ENCODE measurements around the gene ERC1.
"Not testable (repeated sequence)": the region's sequence is repeated elsewhere in the genome, so short reads cannot be mapped to it uniquely, and the experiment has no call there.

Gene ERC1

DNA sequence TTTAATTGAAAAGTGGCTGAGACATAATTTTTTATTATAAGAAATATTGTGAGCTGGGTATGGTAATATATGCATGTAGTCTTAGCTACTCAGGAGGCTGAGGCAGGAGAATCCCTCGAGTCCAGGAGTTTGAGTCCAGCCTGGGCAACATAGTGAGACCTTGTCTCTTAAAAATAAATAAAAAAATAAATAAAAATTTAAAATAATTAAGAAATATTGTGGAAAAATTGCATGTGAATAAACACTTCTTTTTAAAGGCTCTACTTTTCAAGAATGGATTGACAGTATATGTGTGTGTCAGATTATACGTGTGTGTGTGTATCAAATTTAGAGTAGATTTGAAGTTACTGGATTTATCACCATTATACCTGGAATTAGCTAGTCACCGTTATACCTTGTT lies 43.2 kb downstream of the ERC1 start:
- DNase-seq: no peak

DNA sequence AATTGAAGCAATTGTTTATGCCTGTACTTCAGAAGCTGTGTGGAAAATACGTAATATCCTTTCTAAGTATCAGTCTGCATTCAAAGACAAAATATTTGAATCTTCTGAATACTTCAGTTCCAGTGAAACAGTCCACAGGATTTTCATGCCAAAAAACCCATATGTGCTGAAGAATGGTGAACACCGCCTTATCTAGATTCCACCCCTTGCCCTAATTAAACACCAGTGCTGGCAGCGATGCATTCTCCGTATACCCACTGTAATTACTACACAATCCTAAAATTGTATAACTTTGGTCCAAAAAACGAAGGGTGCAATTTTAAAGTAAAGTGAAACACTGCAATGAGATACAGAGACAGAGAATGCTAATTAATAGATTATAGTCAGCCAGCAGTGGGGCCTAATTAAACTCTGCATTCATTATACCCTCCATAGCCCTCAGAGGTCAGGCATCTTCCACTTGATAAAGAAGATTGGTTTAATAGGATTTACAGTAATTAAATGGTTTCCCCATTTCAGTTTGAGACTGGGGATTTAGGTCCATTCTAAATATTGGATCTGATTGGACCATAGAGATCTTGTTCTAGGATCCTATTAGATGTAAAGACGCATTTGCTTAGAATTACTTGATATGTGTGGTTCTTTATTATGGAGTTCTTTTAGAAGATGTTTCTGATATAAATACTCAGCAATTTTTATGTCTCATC lies 43.9 kb downstream of the ERC1 start:
- DNase-seq: no peak

DNA sequence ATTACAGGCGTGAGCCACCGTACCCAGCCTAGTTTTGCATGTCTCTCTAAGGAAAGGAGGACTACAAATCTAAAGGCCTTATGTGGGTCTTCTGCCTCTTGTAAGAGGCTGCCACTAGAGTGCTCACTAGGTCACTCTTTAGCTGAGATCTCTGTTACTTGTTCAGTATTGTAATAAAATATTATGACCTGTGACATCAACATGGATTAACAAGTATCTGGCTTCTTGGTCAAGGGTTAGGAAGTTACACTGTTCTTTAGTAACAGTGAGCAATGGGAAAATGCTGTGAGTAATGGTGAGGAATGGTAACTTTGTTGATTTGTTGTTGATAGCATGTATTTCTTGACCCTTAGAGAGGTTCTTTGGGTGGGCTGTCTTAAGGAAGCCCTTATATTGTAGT lies 50.5 kb downstream of the ERC1 start:
- no peak for DNase-seq

DNA sequence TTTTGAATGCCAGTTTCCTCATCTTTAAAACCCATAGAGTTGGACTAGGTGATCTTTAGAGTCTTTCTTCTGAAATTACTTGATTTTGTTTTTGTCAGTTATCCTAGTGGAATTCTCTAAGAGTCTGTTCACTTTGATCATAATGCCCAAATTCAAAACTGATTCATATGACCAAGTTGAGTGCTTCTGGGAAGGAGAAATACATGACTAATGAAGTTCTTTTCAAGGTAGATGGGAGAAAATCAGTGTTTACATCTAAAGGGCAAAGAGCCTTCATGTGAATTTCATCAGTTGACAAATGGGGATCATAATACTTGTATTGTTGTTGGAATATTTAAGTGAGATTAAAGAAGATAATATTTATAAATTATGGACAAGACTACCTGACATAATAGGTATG lies 53.2 kb downstream of the ERC1 start:
- DNase-seq: no peak

DNA sequence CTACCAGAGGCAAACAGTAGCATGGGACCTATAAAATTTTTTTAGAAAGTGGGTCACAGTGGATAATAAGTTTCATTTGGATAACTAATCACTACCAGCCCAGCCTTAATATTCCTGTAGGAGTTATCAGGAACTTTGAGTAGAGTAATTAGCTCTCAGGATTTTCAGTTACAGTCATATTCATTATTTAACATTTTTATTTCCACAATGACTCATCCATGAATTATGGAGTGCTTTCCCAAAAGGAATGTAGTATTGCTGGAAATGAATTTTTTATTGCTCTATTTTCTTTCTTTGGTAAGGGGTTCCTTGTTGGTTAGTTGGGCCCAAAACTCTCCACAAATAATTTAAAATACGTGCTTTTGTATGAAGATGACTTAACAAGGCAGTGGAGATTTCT lies 53.7 kb downstream of the ERC1 start:
- DNase-seq: no peak

DNA sequence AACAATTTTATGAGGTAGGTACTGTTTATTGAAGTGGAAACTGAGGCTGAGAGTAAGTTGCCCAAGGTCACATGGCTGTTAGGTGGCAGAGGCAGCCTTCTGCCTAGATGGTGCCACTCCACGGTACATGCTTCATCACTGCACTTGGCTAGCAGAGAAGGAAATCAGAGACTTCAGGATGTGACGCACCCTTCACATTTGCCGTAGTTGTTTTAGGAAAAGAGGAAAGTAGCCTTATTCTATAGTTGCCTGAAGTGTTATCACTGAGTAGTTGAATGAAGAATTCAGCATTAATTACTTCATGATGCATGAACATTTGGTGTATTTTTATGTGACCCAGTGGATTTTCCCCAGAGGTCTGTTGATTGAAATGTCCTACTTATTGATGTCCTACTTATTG lies 55.7 kb downstream of the ERC1 start:
- DNase-seq: no peak

DNA sequence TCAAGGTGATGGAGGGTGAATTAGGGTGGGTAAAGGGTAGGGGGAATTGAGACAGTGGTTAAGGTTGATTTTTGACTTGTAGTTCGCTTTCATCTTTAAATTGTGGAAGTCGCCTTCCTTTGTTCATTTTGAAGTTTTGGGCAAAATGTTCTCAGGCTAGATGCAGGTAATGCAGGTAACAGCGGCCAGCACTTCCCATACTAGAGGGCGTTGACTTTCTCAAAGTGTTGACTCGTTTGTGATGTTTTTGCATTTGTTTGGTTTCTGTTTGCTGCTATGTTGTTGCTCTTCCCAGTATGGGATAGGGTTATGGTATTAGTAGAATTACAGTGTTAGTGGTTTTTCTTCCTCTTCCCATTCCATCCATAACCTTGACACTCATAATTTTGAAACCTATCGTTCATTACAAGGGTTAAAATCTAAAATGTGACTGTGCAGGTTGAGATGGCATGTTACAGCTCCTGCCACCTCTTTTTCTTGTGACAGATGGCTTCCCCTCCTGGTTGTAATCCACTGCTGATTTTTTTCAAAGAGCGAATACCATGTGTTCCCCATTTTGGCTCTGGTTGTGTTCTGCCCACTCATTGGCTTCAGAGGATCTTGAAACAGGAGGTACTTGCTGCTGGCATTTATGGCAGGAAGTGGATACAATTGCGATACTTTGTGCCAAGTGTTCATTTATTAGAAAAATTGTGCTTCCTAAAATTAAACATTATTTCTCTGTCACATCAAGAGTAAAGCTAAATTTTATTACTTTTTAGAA lies 57.1 kb downstream of the ERC1 start:
- DNase-seq: no peak

DNA sequence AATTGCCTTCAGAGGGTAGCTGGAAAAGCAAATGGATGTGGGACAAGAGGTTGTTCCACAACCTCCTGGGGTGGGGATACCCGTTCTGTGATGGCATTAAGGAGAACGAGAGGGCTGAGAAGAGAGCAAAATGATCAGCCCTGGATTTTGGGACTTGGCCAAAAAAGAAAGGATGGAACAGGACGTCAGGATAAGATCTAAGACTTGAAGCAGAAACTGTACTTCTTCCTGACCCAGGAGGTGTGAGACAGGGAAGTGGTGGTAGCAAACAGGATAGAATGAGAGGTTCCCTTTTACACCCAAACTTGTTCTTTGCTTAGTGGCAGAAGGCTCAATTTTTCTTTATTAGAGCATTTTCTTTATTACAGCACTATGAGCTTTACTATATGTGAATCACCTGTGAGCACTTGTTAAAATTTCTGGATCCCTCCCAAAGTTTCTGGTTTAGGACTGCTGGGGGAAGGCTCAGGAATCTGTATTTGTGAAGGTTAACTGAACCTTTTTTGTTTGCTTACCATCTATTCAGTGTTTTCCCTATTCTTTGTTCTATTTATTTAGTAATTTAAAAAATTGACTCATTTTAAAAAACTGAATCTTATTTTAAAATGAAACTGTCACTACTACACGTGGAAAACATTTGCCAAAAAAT lies 59.2 kb downstream of the ERC1 start:
- no peak for DNase-seq

DNA sequence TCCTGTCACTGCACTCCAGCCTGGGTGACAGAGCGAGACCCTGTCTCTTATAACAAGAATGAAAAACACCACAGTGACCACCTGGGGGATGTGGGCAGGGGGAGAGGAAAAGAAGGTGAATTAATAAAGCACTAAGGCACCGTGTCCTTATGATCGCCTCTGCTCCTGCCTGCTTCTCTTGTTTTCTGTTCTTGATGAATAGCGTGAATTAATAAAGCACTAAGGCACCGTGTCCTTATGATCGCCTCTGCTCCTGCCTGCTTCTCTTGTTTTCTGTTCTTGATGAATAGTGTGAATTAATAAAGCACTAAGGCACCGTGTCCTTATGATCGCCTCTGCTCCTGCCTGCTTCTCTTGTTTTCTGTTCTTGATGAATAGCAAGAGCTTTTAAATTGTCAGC lies 60.6 kb downstream of the ERC1 start:
- DNase-seq: not testable (repeated sequence)

DNA sequence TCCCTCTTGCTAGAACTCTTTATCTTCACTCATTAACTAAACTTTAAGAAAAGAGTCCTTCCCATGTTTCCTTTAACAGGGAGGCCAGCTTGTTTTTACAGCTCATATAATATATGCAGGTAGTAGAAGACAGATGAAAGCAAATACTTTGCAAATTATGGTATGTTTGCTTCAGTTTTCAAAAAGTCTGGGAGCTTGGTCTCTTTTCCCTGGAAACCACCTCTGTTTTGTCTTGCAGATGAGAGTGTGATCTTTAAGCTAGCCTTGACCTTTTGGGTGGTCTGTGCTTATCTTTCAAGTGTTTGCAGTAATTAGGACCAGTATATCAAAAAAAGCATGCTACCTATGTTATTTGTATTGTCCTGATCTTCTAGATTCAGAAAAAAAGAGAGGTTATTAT lies 62.7 kb downstream of the ERC1 start:
- DNase-seq: no peak

DNA sequence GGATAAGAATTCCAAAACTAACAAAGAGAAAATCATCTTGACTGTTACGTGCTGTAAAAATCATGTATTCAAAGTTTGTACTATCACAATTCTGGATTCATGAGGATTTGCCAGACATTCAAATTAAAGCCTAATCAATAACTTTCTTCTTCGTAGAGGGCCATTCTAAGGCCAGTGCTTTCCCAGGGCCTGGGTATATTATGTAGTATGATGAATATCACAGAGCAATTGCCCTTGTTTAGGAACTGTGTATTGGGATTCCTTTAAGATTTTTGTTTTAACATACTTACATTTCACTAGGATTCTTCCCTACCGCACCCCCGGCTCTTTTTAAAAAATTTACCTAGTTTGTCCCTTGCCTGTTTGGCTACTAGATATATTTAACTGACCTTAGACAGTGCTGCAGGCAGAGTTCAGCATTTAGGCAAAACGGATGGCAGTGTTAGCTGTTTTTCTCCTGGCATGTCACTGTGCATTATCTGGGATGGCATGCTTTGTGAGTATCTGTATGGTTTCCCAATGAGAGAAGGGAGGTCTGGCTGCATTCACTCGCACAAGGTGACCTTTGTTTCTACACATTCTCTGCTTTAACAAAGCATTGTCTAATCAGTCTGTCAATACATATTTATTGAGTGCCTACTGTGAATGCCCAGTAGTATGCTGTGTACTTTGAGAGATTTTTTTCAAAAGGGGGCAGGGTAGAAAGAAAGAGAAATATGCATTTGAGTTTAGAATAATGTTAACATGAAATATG lies 63.3 kb downstream of the ERC1 start:
- no peak for DNase-seq

DNA sequence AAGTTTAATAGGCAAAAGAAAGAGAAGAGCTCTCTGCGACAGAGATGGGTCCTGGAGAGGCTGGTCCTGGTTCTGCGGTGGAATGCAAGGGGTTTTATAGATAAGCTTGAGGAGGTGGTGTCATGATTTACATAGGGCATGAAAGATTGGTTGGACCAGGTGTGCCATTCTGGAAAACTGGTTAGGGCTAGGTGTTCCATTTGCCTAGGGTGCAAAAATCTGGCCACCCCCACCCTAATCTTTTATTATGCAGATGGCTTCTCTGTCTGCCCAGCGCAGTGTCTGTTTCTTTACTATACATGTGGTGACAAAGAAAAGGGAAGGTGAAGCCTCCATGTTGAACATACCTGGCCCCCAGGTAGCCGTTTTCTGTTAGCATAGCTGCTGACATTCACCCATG lies 65.4 kb downstream of the ERC1 start:
- no peak for DNase-seq

DNA sequence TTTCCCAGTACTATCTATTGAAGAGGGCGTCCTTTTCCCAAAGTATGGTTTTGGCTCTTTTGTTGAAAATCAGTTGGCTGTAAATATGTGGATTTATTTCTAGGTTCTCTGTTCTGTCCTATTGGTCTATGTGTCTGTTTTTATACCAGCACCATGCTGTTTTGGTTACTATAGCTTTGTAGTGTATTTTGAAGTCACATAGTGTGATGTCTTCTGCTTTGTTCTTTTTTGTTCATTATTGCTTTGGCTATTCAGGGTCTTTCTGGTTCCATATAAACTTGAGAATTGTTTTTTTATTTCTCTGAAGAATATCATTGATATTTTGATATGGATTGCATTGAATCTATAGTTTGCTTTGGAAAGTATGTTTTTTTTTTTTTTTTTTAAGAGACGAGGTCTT lies 67.4 kb downstream of the ERC1 start:
- no peak for DNase-seq

DNA sequence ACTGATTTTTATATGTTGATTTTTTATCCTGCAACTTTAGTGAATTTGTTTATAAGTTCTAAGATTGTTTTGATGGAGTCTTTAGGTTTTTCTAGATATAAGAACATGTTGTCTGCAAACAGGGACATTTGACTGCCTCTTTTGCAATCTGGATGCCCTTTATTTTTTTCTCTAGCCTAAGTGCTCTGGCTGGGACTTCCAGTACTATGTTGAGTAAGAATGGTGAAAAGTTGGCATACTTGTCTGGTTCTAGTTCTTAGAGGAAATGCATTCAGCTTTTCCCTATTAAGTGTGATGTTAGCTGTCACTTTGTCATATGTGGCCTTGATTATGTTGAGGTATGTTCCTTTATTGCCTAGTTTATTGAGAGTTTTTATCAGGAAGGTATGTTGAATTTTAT lies 68.1 kb downstream of the ERC1 start:
- DNase-seq: no peak

DNA sequence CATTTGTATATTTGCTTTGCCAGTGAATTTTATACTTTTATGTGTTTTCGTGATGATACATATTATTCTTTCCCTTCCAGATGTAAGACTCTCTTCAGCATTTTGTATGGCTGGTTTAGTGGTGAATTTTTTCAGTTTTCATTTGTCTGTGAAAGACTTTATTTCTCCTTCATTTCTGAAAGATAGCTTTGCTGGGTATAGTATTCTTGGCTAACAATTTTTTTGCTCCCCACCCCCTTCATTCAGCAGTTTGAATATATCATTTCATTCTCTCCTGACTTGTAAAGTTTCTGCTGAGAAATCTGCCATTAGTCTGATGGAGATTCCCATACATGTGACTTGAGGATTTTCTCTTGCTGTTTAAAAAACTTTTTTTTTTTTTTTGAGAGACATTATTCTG lies 72.8 kb downstream of the ERC1 start:
- no peak for DNase-seq

DNA sequence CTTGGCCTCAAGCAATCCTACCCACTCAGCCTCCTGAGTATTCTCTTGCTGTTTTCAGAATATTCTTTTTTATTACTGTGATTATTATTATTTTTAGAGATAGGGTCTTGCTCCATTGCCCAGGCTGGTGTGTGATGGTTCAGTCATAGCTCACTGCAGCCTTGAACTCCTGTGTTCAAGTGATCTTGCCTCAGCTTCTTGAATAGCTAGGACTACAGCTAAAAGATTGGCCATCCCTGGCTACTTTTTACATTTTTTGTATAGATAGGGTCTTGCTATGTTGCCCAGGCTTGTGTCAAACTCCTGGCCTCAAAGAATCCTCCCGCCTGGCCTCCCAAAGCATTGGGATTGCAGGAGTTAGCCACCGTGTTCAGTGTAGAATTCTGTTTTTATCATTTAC lies 73.3 kb downstream of the ERC1 start:
- DNase-seq: no peak

DNA sequence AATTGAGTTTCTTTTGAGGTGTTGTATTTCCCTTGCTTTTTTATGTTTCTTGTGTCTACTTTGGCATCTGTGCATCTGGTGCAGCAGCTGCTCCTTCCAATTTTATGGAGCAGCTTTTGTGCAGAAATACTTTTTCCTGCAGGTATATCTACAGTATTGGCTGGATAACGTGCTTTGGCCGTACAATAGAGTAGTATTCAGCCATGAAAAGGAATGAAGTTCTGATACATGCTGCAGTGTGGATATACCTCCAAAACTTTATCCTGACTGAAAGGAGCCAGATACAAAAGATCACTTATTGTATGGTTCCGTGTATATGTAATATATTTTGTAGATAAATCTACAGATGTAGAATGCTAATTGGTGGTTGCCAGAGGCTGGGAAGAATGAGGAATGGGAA lies 74.6 kb downstream of the ERC1 start:
- no peak for DNase-seq

DNA sequence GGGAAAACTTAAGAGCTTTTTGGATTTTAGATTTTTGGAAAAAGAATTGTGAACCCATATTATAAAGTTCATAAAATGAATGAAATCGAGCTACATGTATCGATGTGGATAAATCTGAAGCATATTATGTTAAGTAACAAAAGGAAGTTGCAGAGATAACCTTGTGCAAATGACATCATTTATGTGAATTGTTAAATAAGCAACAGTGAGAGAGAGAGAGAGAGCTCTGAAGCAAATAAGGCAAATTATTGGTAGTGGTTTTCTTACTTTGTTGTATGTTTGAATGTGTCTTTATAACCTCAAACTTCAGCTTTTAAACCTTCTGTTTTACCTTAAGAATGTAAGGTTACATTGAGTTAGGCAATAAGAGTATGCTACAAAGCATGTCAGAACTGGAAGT lies 78.8 kb downstream of the ERC1 start:
- DNase-seq: no peak

DNA sequence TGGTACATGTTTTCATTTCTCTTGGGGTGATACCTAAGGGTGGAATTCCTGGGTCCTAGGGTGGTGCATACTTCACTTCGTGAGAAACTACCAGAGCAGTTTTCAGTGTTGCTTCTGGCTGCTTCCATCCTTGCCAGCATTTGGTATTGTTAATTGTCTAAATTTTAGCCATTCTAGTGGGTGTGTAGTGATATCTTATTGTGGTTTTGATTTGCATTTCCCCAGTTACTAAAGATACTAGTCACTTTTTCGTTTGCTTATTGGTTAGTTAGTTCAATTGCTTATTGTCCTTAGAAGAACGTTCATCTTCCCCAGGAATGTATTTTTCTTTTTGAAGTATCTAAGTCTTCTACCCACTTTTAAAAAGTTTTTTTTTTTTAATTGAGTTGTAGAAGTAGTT lies 80.2 kb downstream of the ERC1 start:
- no peak for DNase-seq

DNA sequence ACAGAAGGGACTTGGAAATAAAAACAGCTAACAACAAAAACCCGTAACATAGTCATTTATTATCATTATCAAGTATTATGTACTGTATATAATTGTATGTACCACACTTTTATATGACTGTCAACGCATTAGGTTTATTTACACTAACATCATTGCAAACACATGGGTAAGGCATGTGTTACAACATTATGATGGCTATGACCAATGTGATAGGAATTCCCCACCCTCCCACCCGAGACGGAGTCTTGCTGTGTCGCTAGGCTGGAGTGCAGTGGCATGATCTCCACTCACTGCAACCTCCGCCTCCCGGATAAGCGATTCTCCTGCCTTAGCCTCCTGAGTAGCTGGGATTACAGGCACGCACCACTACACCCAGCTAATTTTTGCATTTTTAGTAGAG lies 82.6 kb downstream of the ERC1 start:
- no peak for DNase-seq

DNA sequence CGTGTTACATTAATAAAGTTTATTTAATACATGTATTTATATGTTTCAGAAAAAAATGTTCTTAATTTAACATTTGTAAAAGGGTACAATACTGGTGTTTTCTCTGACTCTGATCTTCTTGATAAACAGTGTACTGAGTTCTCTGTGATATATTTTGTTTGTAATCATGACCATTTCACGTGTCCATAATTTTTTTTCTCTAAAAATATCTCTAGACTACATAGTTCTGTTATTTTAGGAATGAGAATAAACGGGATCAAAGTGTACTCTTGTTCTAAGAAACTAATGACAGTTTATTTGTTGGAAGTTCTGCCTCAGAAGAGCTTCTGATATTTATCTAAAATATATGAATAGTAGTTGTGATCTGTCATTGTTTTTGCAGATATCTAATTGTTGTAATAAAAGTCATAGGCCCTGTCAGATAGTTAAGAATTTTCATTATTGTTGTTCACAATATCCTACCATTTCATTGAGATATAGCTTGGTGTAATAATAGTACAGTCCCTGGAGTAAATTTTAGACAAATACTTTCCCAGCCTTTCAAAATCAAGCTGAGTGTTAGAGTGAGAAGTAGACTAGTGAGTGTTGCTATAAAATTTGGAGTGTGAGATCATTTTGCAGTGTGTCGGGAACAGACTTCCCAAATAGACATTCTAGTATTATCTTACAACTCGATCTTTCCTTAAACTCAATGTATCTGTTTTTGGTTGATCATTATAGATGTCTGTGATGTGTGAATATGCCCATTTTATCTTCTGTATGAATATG lies 86.2 kb downstream of the ERC1 start:
- no peak for DNase-seq

DNA sequence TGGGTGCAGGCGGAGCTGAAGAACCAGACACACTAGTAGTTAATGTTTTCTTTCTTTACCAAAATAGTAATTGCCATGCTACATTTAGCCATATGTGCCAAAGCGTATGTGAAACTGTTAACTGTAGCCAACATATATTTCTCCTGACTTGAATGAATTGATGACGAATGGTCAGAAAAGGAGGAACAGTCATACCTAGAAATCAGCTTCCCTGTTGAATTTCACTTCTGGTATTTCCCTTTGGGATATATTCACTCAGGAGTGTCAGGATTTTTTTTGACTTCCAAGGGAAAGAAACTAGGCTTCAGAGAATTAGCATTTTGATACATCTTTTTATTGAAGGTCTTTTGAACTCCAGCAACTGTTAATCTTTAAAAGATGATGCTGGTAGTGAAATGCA lies 87.0 kb downstream of the ERC1 start:
- no peak for DNase-seq

Measured in effector CD4-positive, alpha-beta T cell (primary cell).